DND-41 (cell line): ENCODE measurements around the gene ATXN7L1.

Source experiments
- ATAC-seq: fragments of 200-7000 bp; cut with Tn5 transposase; 3 replicates; pipeline ENCODE4 v1.9.1; 2021; ENCODE audit warnings: low read depth; ENCODE audit not compliant: insufficient read depth
- DNase-seq: peaks from one replicate; pipeline ENCODE4 v3.0.0-alpha.2; 2020
- H2AFZ ChIP-seq: 2 replicates; pipeline ENCODE4 v1.6.0; 2012; ENCODE audit warnings: low read depth, low read length
- H3K27ac ChIP-seq: 2 replicates; pipeline ENCODE4 v1.5.1; 2012; ENCODE audit warnings: low read length, inconsistent platforms
- H3K27me3 ChIP-seq: fragments of 200-600 bp; sonication (generic); 2 replicates; pipeline ENCODE4 v1.6.0; 2012; ENCODE audit warnings: low read length, mild to moderate bottlenecking, inconsistent platforms; ENCODE audit not compliant: insufficient read depth, poor library complexity
- H3K36me3 ChIP-seq: 2 replicates; pipeline ENCODE4 v1.5.1; 2012; ENCODE audit warnings: low read length, inconsistent platforms; ENCODE audit not compliant: insufficient read depth
- H3K4me1 ChIP-seq: 2 replicates; pipeline ENCODE4 v1.5.1; 2012; ENCODE audit warnings: mild to moderate bottlenecking, low read length; ENCODE audit not compliant: insufficient read depth
- H3K4me2 ChIP-seq: 2 replicates; pipeline ENCODE4 v1.6.0; 2012; ENCODE audit warnings: mild to moderate bottlenecking, moderate library complexity, low read length, inconsistent platforms; ENCODE audit not compliant: insufficient read depth
- H3K4me3 ChIP-seq, 2 experiments: fragments of 200-600 bp in 1 of 2; shearing (Covaris generic) in 1 of 2; 2 replicates each; pipeline ENCODE4 v1.5.1; 2012 to 2016; ENCODE audit warnings: inconsistent platforms in 2 of 2, low read length in 2 of 2, mild to moderate bottlenecking in 2 of 2, low read depth in 1 of 2, moderate library complexity in 1 of 2
- H3K79me2 ChIP-seq: 2 replicates; pipeline ENCODE4 v1.6.0; 2012; ENCODE audit warnings: low read length, inconsistent platforms; ENCODE audit not compliant: insufficient read depth
- H3K9ac ChIP-seq: 2 replicates; pipeline ENCODE4 v1.6.0; 2012; ENCODE audit warnings: low read depth, mild to moderate bottlenecking, inconsistent platforms, low read length, moderate library complexity
- H3K9me3 ChIP-seq: 2 replicates; pipeline ENCODE4 v1.5.1; 2012; ENCODE audit warnings: low read length, moderate library complexity, mild to moderate bottlenecking, inconsistent platforms; ENCODE audit not compliant: insufficient read depth, severe bottlenecking
- H4K20me1 ChIP-seq: 2 replicates; pipeline ENCODE4 v1.6.0; 2012; ENCODE audit warnings: low read length; ENCODE audit not compliant: insufficient read depth
- CTCF ChIP-seq: IDR thresholded peaks from 2 replicates; pipeline ENCODE4 v1.5.1; 2012; ENCODE audit warnings: borderline replicate concordance, low read length, moderate library complexity, mild to moderate bottlenecking; ENCODE audit not compliant: poor library complexity, severe bottlenecking; ENCODE audit errors: extremely low read depth
- EZH2 ChIP-seq: IDR thresholded peaks from 3 replicates; pipeline ENCODE4 v1.6.1; 2012; ENCODE audit warnings: borderline replicate concordance, low read depth, mild to moderate bottlenecking, moderate library complexity, low read length, inconsistent platforms; ENCODE audit not compliant: severe bottlenecking

The ATXN7L1 gene

GRCh38 chr7:105841866-105842265 is 34.5 kb downstream of the ATXN7L1 start:
- Histone ChIP-seq H3K4me1 (no peaks in the 10 kb centered on the region), H3K4me3 (no peak overlapping the region), H3K36me3 (no peaks in the 10 kb centered on the region), H3K4me2 (no peak overlapping the region), H3K9ac (no peak overlapping the region), H3K9me3 (no peaks in the 10 kb centered on the region), H2AFZ (no peak overlapping the region), H4K20me1 (no peaks in the 10 kb centered on the region), H3K79me2 (no peaks in the 10 kb centered on the region), H3K27me3 (no peaks in the 10 kb centered on the region), H3K27ac (no peak overlapping the region)
- ATAC-seq = no peak
- DNase-seq = no peak
- TF ChIP-seq CTCF (no peak), EZH2 (no peak)

GRCh38 chr7:105840981-105841749 is 35.2 kb downstream of the ATXN7L1 start:
- Histone ChIP-seq H3K36me3 (no peaks in the 10 kb centered on the region), H3K27me3 (no peaks in the 10 kb centered on the region), H3K4me2 (no peak overlapping the region), H3K9ac (no peak overlapping the region), H3K9me3 (no peaks in the 10 kb centered on the region), H4K20me1 (no peaks in the 10 kb centered on the region), H3K79me2 (no peaks in the 10 kb centered on the region), H3K27ac (no peak overlapping the region), H3K4me1 (no peaks in the 10 kb centered on the region), H2AFZ (no peak overlapping the region), H3K4me3 (no peak overlapping the region)
- DNase-seq (no peak), ATAC-seq (no peak)
- TF ChIP-seq CTCF = no peak
- no peak for TF ChIP-seq EZH2

GRCh38 chr7:105839266-105839665 is 37.1 kb downstream of the ATXN7L1 start:
- Histone ChIP-seq H3K79me2 (no peaks in the 10 kb centered on the region), H4K20me1 (no peaks in the 10 kb centered on the region), H3K4me1 (no peaks in the 10 kb centered on the region), H3K36me3 (no peaks in the 10 kb centered on the region), H2AFZ (no peak overlapping the region), H3K4me2 (no peak overlapping the region), H3K9ac (no peak overlapping the region), H3K4me3 (no peak overlapping the region), H3K27ac (no peak overlapping the region), H3K9me3 (no peaks in the 10 kb centered on the region), H3K27me3 (no peaks in the 10 kb centered on the region)
- TF ChIP-seq CTCF (no peak), EZH2 (no peak)
- no peak for DNase-seq
- no peak for ATAC-seq
